ENCODE measurements around the gene MX1.

GRCh38 chr21:41441546-41441945 is 15.5 kb downstream of the MX1 start:
- TF ChIP-seq POLR2A (IDR thresholded peaks at IDR 0.05) (no peak), CTCF (IDR thresholded peaks at IDR 0.05) (no peak)

All from thyroid gland (tissue), 4 donors.